ENCODE results near the gene B4GALT1.

- TF ChIP-seq MYBL2 (CRISPR knock-in tag; IDR thresholded peaks at IDR 0.05) (no peak), CREM (CRISPR knock-in tag; IDR thresholded peaks at IDR 0.05) (no peak), CREB1 (CRISPR knock-in tag; IDR thresholded peaks at IDR 0.05) (no peak)
Observed at GRCh38 chr9:33161011-33161588, 6.0 kb downstream of the B4GALT1 start.

All from WTC11 (cell line).